ACHN (cell line): Measurements from ENCODE around the gene ADARB1.
A peak's percentile ranks its signal among the peaks of the same experiment; 100 is the strongest.
"Not testable (repeated sequence)": the region's sequence is repeated elsewhere in the genome, so short reads cannot be mapped to it uniquely, and the experiment has no call there.

Source experiments
- DNase-seq: peaks from one replicate; pipeline ENCODE4 v3.0.0-alpha.2; 2015
- in situ Hi-C: cut with HindIII; loops from 2 replicates; pipeline ENCODE4 v1.10.0; 2017; ENCODE audit warnings: low sequenced_read_pairs, low pct_ligation_motif_present, low pct_unique_long_range_greater_than_20kb

The ADARB1 gene, protein sequence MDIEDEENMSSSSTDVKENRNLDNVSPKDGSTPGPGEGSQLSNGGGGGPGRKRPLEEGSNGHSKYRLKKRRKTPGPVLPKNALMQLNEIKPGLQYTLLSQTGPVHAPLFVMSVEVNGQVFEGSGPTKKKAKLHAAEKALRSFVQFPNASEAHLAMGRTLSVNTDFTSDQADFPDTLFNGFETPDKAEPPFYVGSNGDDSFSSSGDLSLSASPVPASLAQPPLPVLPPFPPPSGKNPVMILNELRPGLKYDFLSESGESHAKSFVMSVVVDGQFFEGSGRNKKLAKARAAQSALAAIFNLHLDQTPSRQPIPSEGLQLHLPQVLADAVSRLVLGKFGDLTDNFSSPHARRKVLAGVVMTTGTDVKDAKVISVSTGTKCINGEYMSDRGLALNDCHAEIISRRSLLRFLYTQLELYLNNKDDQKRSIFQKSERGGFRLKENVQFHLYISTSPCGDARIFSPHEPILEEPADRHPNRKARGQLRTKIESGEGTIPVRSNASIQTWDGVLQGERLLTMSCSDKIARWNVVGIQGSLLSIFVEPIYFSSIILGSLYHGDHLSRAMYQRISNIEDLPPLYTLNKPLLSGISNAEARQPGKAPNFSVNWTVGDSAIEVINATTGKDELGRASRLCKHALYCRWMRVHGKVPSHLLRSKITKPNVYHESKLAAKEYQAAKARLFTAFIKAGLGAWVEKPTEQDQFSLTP

DNA sequence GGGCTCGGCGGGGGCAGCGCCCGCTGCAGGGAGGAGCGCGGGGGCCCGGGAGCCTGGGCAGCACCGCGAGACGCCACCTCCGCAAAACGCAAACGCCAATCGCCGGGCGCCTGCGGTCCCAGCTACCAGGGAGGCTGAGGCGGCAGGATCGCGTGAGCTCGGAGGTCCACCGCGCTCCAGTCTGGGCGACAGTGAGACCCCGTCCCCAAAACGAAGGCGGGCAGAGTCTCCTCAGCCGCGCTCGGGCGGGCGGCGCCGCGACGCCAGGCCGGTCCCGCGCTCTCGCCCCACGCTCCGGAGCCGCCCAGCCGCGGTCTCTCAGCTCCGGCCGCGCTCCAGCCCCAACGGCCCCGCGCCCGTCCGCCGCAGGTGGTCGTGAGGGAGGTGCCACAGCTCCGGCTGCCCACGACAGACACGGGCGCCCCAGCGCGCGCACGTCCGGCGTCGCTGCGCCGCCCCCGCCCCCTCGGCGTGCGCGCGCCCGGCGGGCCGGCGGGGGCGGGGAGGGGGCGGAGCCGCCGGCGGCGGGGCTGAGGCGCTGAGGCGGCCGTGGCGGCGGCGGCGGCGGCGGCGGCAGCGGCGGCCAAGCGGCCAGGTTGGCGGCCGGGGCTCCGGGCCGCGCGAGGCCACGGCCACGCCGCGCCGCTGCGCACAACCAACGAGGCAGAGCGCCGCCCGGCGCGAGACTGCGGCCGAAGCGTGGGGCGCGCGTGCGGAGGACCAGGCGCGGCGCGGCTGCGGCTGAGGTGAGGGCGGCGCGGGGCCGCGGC is at the start of gene ADARB1:
TSS of gene ADARB1 (plus strand) at position 533 of the 770 bp plus-strand sequence. CDS start 97,077 bp downstream, outside the sequence.
- peak; percentile 50 for DNase-seq
- in situ Hi-C loops: no loop called here

DNA sequence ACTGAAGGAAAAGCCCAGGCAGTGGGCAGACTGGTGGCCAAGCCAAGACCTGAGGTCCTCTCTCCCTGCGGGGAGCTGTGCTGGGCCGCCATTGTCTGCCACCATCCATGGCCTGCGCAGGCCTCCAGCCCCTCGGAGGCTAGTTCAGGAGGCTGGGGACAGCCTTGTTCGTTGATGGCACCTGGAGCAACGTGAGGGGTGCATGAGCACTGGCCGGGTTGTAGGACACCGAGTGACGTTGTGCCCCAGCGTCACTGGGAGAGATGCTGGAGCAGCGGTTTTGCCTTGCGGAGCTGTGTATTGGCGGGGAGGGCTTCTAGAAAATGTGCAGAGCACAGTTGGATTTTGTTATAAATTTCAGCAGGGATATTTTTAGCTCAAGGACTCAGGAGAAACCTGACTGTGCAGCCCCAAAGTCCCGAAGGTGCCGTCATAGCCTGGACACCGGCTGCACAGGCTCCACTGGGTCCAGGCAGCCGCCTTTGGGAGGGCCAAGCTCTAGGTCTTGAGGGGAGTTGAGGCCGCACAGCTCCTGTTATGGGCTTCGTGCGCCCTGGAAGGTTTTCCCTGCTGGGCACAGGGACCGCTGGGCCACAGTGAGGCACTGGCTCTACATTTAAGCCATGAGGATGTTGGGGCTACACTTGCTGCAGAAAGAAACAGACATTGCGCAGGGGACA is 48.2 kb upstream of the ADARB1 start:
- in situ Hi-C loops: no loop called here
- DNase-seq: no peak

DNA sequence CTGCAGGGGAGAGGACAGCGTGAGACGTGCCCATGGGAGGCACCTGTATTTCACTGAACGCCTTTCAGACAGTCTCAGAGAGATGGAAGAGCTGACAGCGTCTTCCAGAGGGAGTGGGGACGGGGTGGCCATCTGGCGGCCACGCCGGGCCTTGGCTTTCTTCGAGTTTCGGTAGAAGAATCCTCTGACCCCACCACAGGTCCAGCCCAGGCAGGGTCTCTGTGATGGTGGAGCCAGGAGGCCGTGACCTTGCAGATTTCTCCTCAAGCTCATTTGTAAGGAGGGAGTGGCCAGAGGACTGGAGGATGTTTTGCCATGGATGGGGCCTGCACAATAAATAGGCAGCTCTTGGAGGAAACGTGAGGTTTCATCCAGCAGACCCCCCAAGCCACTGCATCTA is 47.6 kb upstream of the ADARB1 start:
- in situ Hi-C loops: no loop called here
- DNase-seq: no peak

DNA sequence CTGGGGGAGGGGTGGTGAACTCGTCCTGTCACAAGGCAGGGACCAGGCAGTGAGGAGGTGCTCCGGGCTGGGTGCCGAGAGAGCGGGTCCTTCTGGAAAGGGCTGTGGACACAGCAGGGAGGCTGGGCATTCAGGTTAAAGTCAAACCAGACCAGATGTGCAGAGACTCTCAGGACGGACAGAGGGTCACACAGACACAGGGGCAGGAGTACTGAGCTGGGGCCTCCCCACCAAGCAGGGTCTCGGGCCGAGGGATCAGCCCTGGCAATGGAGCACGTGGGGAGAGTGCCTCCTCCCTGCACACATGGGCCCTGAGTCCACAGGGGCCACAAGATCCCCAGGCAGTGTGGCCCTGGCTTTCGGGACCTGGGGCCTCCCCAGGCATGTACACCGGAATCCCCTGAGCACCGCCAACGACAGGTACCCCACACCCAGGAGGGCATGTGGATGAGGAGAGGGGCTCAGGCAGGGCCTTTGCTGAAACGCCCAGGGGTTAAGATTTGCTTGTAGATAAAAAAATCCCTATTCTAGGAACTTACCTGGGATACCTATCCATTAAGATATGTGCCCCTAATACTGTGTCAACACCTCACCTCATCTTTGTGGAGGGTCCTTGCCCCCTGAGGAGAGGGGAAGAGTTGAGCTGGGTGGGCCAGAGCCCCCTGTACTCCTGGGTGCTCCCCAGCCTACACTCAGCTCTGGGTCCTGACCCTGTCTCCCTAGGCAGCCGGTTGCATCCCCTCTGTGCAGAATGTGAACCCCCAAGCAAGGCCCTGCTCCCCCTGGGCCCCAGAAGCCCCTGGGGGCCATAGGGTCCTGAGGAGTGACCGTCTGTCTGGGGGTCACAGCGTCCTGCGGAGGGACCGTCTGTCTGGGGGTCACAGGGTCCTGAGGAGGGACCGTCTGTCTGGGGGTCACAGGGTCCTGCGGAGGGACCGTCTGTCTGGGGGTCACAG is 46.9 kb upstream of the ADARB1 start:
- no peak for DNase-seq
- in situ Hi-C loops: no loop called here

DNA sequence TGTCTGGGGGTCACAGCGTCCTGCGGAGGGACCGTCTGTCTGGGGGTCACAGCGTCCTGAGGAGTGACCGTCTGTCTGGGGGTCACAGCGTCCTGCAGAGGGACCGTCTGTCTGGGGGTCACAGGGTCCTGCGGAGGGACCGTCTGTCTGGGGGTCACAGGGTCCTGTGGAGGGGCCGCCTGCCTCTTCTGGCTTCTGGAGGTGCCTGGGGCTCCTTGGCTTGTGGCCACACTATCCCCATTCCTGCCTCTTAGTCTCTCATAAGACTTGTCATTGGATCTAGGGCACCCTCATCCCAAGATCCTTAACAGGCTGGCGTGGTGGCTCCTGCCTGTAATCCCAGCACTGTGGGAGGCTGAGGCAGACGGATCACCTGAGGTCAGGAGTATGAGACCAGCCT is 45.7 kb upstream of the ADARB1 start:
- in situ Hi-C loops, DNase-seq: not testable (repeated sequence)

DNA sequence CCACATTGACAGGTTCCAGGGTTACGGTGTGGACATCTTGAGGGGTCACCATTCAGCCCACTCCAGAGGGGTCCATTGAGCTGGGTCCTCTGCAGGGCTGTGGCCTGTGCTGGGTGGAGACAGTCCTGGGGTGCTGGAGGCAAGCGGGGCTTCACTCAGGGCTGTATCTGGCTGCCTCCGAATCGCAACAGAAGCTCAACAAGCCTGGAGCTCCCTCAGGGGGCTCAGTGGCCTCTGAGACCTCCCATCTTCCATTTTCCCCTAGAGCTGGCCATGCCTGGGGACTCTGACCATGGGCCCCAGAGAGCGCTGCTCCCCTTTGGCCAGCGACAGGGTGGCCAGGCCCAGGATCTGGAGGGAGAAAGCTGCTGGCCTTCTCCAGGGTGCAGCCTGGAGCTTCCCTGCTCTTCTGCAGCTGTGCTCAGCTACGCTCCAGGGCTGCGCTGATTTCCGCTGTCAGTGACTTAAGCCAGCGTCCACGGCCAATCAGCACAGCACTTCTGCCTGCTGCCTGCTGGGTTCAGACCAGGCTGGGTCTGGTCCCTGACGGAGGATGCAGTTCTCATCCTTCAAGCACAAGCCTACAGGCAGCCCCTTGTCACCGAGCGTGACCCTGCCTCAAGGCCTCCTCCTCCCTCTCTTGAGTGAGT is 45.0 kb upstream of the ADARB1 start:
- in situ Hi-C loops: no loop called here
- DNase-seq: no peak

DNA sequence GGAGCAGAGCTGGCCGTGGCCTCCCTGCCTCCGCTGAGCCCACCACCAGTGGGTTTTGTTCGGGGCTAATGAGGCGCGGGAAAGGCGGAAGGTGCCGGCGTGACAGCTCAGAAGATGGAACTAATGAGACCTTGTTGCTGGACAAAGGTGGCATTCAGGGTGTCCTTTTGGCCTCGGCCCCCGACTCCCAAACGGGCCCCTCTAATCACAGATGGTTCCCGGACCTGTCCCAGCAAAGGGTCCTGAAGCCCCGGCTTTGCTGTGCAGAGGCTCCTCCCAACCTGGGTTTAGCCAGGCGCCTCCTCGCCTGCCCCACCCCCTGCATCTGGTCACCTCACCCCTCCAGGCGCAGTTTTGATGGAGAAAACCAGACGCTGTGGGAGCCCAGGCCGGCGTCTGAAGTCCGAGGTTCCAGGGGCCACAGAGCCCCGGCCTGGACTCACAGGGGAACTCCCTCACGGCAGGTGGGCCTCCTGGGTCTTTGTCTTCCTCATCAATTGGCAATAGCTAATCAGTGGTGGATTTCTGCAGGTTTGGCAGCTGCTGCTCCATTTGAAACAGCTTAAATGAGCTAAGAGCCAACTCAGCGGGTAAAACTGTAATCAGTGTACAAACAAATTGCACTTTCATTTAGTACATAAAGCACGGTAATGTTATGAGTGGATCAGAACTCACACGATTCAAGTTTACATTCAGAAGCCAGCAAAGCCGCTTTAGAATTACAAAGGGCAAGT is 44.3 kb upstream of the ADARB1 start:
- DNase-seq: no peak
- in situ Hi-C loops: no loop called here

DNA sequence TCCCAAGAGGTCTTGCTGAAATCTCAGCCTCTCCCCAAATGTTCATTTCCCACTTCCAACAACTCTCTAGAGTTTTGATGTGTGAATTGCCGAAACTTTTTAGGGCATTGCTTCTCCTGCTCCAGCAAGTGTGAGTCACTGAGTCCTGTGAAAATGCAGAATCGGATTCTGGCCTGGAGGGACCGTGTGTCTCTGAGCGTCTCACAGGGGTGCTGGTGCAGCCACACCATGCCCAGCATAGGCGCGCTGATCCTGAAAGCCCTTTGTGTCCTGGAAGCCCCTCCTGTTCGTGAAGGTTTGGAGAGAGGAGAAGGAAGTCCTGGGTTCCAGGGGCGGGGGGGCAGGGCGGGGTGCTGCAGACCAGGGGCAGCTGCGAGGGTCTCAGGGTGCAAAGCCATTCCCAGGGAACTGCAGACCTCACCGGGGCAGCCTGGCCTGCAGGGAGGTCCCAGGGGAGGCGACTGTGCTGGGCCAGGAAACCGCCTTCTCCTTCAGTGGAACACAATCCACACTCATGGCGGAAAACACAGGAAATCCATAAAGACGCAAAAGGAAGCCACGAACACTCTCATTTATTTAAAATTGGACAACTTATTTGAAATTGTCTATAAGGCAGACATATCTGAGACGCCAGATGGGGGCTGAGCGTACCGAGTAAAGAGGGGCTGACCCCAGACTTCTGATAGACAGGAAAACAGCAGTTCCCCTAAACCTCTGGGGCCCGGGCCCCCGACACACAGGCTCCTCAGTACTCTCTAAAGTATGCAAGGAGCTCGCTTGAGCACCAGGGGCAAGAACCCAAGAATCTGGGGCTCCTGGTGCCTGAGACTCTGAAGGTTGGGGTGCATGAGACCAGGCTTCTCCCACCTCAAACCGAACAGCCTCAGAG is 43.5 kb upstream of the ADARB1 start:
- no peak for DNase-seq
- in situ Hi-C loops: no loop called here

DNA sequence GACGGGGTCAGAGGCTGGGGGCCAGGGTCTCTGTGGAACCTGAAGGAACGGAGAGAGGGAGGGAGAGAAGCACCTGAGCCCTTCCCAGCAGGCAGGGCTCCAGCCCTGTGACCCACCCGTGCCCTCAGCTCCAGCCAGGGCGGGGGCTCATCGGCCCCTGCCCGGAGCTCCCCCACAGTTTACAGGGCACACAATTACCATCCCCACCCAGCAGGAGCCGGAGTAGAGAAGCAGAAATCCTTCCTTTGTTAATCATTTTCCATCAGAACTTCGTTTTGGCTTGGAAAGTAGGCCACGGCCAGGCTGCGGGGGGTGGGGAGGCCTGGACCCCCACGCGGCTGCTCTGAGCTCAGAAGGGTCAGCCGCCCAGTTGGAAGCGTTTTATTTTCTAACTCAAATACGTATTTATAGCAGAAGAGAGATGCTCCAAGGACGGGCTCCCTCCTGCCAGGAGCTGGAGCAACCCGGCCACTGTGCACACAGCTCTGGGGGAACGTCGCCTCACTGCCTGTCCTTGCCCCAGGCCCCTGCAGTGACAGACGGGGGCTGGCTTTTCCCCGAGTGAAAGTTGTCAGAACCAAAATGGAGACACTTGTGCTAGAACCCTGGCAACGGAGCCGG is 42.7 kb upstream of the ADARB1 start:
- in situ Hi-C loops: no loop called here

DNA sequence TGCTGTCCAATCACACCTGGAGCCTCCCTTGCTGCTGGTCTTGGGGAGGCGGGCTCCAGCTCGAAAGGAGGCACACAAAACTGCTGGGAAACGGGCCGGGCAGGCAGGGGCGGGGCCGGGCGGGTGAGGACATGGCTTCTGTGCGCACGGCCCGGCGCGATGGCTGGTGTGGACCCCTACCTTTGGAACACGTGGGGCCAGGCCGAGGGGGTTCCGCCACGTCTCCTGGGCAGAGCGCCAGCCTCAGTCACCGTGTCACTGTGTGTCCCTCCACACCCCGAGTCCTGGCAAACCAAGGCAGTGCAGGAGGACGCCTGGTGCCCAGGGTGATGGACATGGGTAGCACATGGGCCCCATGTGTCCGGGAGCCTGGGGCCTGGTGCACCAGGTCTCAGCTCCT is 42.0 kb upstream of the ADARB1 start:
- in situ Hi-C loops: no loop called here
- no peak for DNase-seq

More for the DNA sequence above, 42.7 kb upstream of the ADARB1 start:
- no peak for DNase-seq

DNA sequence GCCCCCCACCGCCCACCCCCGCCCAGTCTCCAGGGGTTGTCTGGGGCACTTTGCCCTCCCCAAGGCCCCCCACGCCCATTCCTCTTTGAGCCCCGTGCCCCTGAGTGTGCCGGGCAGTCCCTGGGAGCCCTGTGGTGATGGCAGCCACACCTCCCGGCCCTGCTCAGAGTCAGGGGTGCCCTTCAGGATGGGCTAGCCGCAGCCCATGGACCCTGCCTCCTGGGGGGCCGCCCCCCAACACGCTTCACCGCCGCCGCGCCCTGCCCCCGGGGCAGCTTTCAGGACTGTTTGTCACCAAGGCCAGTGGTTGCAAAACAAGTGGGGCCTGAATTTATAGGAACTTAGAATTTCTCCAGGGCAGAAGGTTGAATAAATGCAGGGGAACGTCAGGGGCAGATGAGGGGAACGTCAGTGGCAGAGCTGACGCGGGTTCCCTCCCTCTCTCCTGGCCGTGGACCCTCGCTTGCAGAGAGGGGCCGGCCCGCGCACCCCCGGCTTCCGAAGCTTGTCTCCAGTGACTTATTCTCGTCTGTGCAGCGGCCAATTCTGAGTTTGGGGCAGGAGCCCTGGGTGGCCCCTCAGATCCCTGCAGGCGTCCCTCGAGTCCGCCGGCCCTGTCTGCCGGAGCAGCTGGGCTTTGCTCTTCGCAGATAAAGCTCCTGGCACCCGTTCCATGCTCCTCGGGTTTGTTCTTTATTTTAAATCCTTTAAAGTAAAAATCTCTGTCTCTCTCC is 41.2 kb upstream of the ADARB1 start:
- no peak for DNase-seq
- in situ Hi-C loops: no loop called here

DNA sequence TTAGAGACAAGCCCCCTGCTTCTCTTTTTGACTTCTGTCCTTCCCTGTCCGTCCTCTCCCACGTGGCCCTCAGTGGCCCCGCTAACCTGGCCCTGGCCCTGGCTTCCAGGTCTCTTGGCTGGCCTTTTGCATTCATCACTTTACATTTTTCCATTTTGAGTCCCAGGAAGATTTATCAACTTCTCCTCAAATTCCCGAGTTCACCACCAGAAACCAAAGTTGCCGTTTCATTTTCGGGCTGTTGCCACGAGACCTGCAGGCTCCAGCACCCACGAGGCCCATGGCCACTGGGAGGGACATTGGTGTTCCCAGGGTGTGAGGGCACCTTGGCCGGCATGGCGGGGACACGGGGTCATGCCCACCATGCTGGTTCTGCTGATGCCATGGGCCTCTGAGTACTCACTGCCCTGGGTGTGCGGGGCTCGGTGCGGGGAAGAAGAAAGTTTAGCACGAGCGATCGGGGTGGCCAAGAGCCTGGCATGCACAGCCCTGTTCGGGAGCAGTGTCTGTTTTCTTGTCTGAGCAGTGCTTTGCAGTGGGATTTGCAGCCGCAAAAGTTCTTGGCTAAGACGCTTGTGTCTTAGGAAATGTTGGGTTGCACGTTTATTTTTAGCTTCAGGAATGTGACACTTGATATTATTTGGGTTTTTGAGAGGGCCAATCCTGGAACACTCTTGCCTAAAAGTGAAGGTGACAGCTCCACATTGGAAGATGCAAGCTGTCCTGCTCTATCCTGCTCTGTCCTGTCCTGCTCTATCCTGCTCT is 40.4 kb upstream of the ADARB1 start:
- in situ Hi-C loops: no loop called here
- DNase-seq: no peak

DNA sequence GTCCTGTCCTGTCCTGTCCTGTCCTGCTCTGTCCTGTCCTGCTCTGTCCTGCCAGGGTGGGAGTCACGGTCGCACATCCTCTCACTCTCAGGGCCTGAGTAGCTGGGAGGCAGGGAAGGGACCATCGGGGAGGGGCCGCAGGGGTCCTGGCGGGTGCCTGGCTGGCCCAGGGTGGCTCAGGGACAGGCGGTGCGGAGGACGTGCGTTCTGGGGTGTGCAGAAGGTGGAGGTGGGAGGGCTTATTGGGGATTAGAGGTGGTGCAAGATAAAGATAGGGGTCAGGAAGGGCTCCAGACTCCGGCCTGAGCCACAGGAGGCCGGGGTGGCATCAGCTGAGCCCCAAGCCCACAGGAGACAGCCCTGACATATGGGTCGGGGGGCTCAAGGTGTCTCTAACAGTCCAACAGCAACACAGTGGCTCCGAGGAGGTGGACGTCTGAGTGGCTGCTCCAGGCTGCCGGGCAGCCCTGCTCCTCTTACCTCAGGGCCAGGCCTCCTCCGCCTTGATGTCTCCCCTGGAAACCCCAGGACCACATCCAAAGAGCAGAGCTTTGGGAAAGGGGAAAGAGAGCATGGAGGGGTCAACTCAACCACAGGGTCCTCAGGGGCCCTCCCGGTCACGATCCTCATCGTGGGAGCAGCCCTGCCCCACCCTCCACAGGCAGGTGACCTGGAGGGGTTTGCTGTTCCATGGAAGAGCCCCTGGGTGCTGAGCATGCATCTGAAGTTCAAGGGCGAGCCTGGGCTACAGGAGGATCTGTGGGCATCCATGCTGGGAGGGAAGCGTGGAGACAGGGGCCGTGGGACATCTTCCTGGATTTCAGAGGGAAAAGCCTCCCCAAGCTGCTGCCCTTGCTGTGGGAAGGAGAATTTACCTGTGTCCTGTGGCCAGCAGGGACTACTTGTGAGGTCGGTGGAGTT is 39.6 kb upstream of the ADARB1 start:
- in situ Hi-C loops: no loop called here
- no peak for DNase-seq
